GM12892 (cell line): ENCODE measurements around the gene ATRNL1.
"Not testable (repeated sequence)": the region's sequence is repeated elsewhere in the genome, so short reads cannot be mapped to it uniquely, and the experiment has no call there.

Source experiments
- DNase-seq: peaks from one replicate; pipeline ENCODE4 v3.0.0; 2011; ENCODE audit not compliant: insufficient read length
- FAIRE-seq: peaks from 2 replicates; lab custom pipeline; 2011; peaks lifted over from hg19 to GRCh38; lab: Jason Lieb, UNC
- POLR2A ChIP-seq: IDR thresholded peaks from 2 replicates; pipeline ENCODE4 v1.6.1; 2011; ENCODE audit warnings: low read depth, low read length, control low read depth
- POLR2AphosphoS5 ChIP-seq: IDR thresholded peaks from 2 replicates; pipeline ENCODE4 v1.6.1; 2011; ENCODE audit warnings: low read depth, low read length, control low read depth
- TAF1 ChIP-seq: IDR thresholded peaks from 2 replicates; pipeline ENCODE4 v1.6.1; 2011; ENCODE audit warnings: low read depth, mild to moderate bottlenecking, control low read depth, low read length, borderline replicate concordance

ATRNL1 gene

DNA sequence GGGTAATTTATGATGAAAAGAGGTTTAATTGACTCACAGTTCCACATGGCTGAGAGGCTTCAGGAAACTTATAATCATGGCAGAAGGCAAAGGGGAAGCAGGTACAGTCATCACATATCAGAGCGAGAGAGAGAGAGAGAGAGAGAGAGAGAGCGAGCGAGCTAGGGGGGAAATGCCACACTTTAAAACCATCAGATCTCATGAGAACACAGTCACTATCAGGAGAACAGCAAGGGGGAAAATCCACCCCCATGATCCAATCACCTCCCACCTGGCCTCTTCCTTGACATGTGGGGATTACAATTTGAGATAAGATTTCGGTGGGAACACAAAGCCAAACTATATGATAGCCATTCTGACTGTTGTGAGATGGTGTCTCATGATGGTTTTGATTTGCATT is 603.6 kb downstream of the ATRNL1 start:
- FAIRE-seq (no peak), DNase-seq (no peak)

GRCh38 chr10:115706026-115706425 is 612.9 kb downstream of the ATRNL1 start:
- no peak for TF ChIP-seq POLR2AphosphoS5
- TF ChIP-seq TAF1 = no peak
- no peak for TF ChIP-seq POLR2A
- no peak for FAIRE-seq
- no peak for DNase-seq

More for the DNA sequence above, 603.6 kb downstream of the ATRNL1 start:
- TF ChIP-seq POLR2AphosphoS5 (no peak), TAF1 (no peak), POLR2A (no peak)

GRCh38 chr10:115706488-115707076 is 613.4 kb downstream of the ATRNL1 start:
- no peak for FAIRE-seq
- no peak for DNase-seq

DNA sequence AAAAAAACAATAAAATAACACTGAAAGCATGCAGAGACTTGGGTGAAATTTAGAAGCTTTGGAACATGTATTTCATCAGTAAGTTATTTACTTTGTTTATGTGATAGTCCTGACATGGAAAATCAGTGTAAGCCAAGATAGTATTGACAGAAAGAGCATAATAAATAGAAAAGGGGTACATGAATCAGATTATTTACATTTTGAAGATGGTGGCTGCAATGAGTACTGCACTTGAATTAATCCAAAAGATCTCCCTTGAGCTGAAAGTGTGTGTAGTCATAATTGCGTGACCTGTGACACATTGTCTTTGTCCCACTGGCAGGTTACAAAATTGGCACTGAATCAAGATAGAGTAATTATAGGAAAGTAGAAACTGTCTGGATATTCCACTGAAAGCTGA is 617.0 kb downstream of the ATRNL1 start:
- TF ChIP-seq POLR2A (no peak), TAF1 (no peak), POLR2AphosphoS5 (no peak)
- no peak for DNase-seq
- no peak for FAIRE-seq

More at GRCh38 chr10:115706488-115707076, 613.4 kb downstream of the ATRNL1 start:
- no peak for TF ChIP-seq TAF1
- no peak for TF ChIP-seq POLR2AphosphoS5
- no peak for TF ChIP-seq POLR2A

- no peak for TF ChIP-seq TAF1
- no peak for TF ChIP-seq POLR2A
- TF ChIP-seq POLR2AphosphoS5 = no peak
- no peak for FAIRE-seq
- DNase-seq = no peak
Measured at GRCh38 chr10:115711306-115711705, 618.1 kb downstream of the ATRNL1 start.

- no peak for DNase-seq
- FAIRE-seq = no peak
- TF ChIP-seq TAF1 (no peak), POLR2A (no peak), POLR2AphosphoS5 (no peak)
Measured at GRCh38 chr10:115720121-115720520, 627.0 kb downstream of the ATRNL1 start.

GRCh38 chr10:115727129-115727528 is 634.0 kb downstream of the ATRNL1 start:
- TF ChIP-seq TAF1 (no peak), POLR2AphosphoS5 (no peak)
- DNase-seq (no peak), FAIRE-seq (no peak)

- TF ChIP-seq POLR2AphosphoS5 (no peak), TAF1 (no peak), POLR2A (no peak)
- no peak for FAIRE-seq
- DNase-seq = no peak
Measured at GRCh38 chr10:115744089-115744488, 650.9 kb downstream of the ATRNL1 start.

GRCh38 chr10:115745943-115746342 is 652.8 kb downstream of the ATRNL1 start:
- FAIRE-seq (no peak), DNase-seq (no peak)
- TF ChIP-seq POLR2AphosphoS5 (no peak), POLR2A (no peak), TAF1 (no peak)

GRCh38 chr10:115747811-115748210 is 654.6 kb downstream of the ATRNL1 start:
- no peak for TF ChIP-seq POLR2AphosphoS5
- TF ChIP-seq POLR2A = no peak
- TF ChIP-seq TAF1 = no peak
- FAIRE-seq (no peak), DNase-seq (no peak)

GRCh38 chr10:115758488-115758887 is 665.3 kb downstream of the ATRNL1 start:
- DNase-seq, FAIRE-seq: not testable (repeated sequence)

- TF ChIP-seq POLR2A (no peak), POLR2AphosphoS5 (no peak), TAF1 (no peak)
- FAIRE-seq = no peak
- no peak for DNase-seq
Measured at GRCh38 chr10:115760131-115760530, 667.0 kb downstream of the ATRNL1 start.
